Nucleus accumbens (tissue), 56 donors: ENCODE data around the gene TEX51.

Experiments
- DNase-seq, 56 donors: peaks; one replicate each; lab custom pipeline; 2025; lab: John Stamatoyannopoulos, UW

Gene TEX51

DNA sequence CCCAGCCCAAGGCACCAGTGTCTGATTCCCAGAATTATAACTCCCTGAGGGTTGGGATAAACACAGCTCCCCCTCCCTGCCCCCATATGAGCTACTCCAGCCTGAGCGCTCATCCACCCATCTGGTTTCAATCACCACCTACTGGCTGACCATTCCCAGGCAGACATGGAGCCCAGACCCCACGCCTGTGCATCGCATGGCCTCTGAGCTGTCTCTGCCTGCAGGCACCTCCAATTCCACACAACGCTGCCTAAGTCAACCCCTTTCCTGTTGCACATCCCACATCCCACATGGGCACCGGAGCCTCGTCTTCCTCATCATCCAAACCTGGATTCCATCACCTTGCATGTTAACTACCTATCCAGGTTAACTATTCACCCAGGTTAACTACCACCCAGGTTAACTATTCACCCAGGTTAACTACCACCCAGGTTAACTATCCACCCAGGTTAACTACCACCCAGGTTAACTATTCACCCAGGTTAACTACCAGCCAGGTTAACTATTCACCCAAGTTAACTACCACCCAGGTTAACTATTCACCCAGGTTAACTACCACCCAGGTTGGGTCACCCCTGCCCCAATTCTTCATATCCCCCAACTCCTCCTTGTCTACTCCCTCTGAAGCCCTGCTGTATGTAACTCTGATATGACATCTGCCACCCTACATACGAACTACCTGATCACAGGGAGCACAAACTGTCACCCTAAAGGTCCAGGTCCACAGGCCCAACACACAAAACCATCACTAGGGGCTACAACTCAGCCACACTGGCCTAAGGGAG, 47.8 kb downstream of the TEX51 start:
- DNase-seq = no peak

- no peak for DNase-seq
Measured at GRCh38 chr2:126947103-126947429, 48.4 kb downstream of the TEX51 start.

DNA sequence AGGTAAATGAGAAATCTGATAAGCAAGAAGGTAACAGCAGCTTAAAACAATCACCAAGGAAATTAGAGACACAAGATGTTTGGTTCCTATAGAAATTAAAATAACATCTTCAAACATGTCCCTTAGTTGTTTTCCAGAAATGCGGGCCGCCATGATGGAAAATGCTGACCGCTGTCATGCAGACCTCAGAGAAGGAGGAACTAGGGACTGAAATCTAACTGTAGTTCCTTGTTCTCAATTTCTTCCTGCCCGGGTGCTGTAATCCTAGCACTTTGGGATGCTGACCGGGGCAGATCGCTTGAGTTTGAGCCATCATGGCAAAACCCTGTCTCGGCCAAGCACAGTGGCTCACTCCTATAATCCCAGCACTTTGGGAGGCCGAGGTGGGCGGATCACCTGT, 51.1 kb downstream of the TEX51 start:
- DNase-seq = no peak

- DNase-seq = no peak
Measured at GRCh38 chr2:126950504-126950903, 51.8 kb downstream of the TEX51 start.
